ENCODE measurements around the gene ZDHHC20. TPM values are rescaled to one million over a fixed set of nuclear protein-coding genes. Genes with fewer than 3 reads are reported as not detected.
"Not testable (repeated sequence)": the region's sequence is repeated elsewhere in the genome, so short reads cannot be mapped to it uniquely, and the experiment has no call there.

The ZDHHC20 gene
- total RNA-seq, 1 experiment from 2014 or later = 53.7 TPM

GRCh38 chr13:21383090-21383489 is 76.0 kb downstream of the ZDHHC20 start:
- CTCF ChIA-PET = no interaction called here
- H3K9me2 ChIP-seq (replicated peaks; ENCODE audit: low read length) = no peaks in the 10 kb centered on the region

GRCh38 chr13:21376998-21377985 is 81.8 kb downstream of the ZDHHC20 start:
- H3K4me1 ChIP-seq (ENCODE audit: insufficient read depth, low read length); H3K27me3 ChIP-seq (ENCODE audit: low read length); H2AFZ ChIP-seq (ENCODE audit: low read length); H3K79me2 ChIP-seq (ENCODE audit: low read length); H3K9me3 ChIP-seq (ENCODE audit: low read length); H3K27ac ChIP-seq (ENCODE audit: low read length); H3F3A ChIP-seq (ENCODE audit: low read length, unreplicated experiment); H3K4me3 ChIP-seq (ENCODE audit: low read length); H4K20me1 ChIP-seq (ENCODE audit: low read length); H3K36me3 ChIP-seq (ENCODE audit: low read depth, low read length); ATAC-seq; POLR2A ChIA-PET (ENCODE audit: unreplicated experiment); H3K9ac ChIP-seq (ENCODE audit: low read length); H3K4me2 ChIP-seq (ENCODE audit: low read length); BruUV-seq (replicated peaks); H3K9me2 ChIP-seq (replicated peaks; ENCODE audit: low read length); CTCF ChIA-PET; DNase-seq; intact Hi-C loops (cut with micrococcal nuclease): not testable (repeated sequence)

More at GRCh38 chr13:21383090-21383489, 76.0 kb downstream of the ZDHHC20 start:
- Histone ChIP-seq H2AFZ (ENCODE audit: low read length) (no peak overlapping the region), H3K9me3 (ENCODE audit: low read length) (no peaks in the 10 kb centered on the region), H3F3A (ENCODE audit: low read length, unreplicated experiment) (no peaks in the 10 kb centered on the region), H3K9ac (ENCODE audit: low read length) (no peak overlapping the region), H3K4me2 (ENCODE audit: low read length) (no peak overlapping the region), H3K4me1 (ENCODE audit: insufficient read depth, low read length) (no peaks in the 10 kb centered on the region), H3K27me3 (ENCODE audit: low read length) (no peaks in the 10 kb centered on the region), H3K79me2 (ENCODE audit: low read length) (no peaks in the 10 kb centered on the region), H3K4me3 (ENCODE audit: low read length) (no peak overlapping the region), H3K36me3 (ENCODE audit: low read depth, low read length) (peaks cover 18% of the 10 kb centered on the region), H3K27ac (ENCODE audit: low read length) (no peak overlapping the region), H4K20me1 (ENCODE audit: low read length) (no peaks in the 10 kb centered on the region)
- intact Hi-C loops (cut with micrococcal nuclease) = no loop called here
- TF ChIP-seq EZH2 (IDR thresholded peaks at IDR 0.05; ENCODE audit: low read length, unreplicated experiment) (no peak), CTCF (conservative IDR thresholded peaks at IDR 0.05; ENCODE audit: low read depth, low read length) (no peak), EZH2phosphoT487 (IDR thresholded peaks at IDR 0.05; ENCODE audit: borderline replicate concordance, low read length) (no peak)
- BruUV-seq (replicated peaks) = no TSS peak
- ATAC-seq (no peak), DNase-seq (no peak)
- POLR2A ChIA-PET (ENCODE audit: unreplicated experiment) = no interaction called here

GRCh38 chr13:21372530-21372929 is 86.6 kb downstream of the ZDHHC20 start:
- no peaks in the 10 kb centered on the region for H4K20me1 ChIP-seq (ENCODE audit: low read length)
- H2AFZ ChIP-seq (ENCODE audit: low read length) = no peak overlapping the region
- no peak overlapping the region for H3K9ac ChIP-seq (ENCODE audit: low read length)
- no TSS peak for BruUV-seq (replicated peaks)
- no peaks in the 10 kb centered on the region for H3K4me1 ChIP-seq (ENCODE audit: insufficient read depth, low read length)
- no peaks in the 10 kb centered on the region for H3K79me2 ChIP-seq (ENCODE audit: low read length)
- no peak overlapping the region for H3K4me2 ChIP-seq (ENCODE audit: low read length)
- no peak for ATAC-seq
- H3K36me3 ChIP-seq (ENCODE audit: low read depth, low read length) = no peaks in the 10 kb centered on the region
- no peak overlapping the region for H3K4me3 ChIP-seq (ENCODE audit: low read length)
- no peaks in the 10 kb centered on the region for H3F3A ChIP-seq (ENCODE audit: low read length, unreplicated experiment)
- H3K9me3 ChIP-seq (ENCODE audit: low read length) = no peaks in the 10 kb centered on the region
- H3K27me3 ChIP-seq (ENCODE audit: low read length) = no peaks in the 10 kb centered on the region
- no peak for TF ChIP-seq EZH2 (IDR thresholded peaks at IDR 0.05; ENCODE audit: low read length, unreplicated experiment)
- TF ChIP-seq EZH2phosphoT487 (IDR thresholded peaks at IDR 0.05; ENCODE audit: borderline replicate concordance, low read length) = no peak
- TF ChIP-seq CTCF (conservative IDR thresholded peaks at IDR 0.05; ENCODE audit: low read depth, low read length) = no peak
- ChIA-PET CTCF (no interaction called here), POLR2A (ENCODE audit: unreplicated experiment) (no interaction called here)
- H3K9me2 ChIP-seq (replicated peaks; ENCODE audit: low read length) = no peaks in the 10 kb centered on the region
- H3K27ac ChIP-seq (ENCODE audit: low read length) = no peak overlapping the region
- intact Hi-C loops (cut with micrococcal nuclease) = no loop called here
- DNase-seq = no peak
